ENCODE measurements around the gene GFOD2. TPM values are rescaled to one million over a fixed set of nuclear protein-coding genes. Genes with fewer than 3 reads are reported as not detected.

The GFOD2 gene
- total RNA-seq, 1 experiment from 2014 or later = 18.6 TPM

DNA sequence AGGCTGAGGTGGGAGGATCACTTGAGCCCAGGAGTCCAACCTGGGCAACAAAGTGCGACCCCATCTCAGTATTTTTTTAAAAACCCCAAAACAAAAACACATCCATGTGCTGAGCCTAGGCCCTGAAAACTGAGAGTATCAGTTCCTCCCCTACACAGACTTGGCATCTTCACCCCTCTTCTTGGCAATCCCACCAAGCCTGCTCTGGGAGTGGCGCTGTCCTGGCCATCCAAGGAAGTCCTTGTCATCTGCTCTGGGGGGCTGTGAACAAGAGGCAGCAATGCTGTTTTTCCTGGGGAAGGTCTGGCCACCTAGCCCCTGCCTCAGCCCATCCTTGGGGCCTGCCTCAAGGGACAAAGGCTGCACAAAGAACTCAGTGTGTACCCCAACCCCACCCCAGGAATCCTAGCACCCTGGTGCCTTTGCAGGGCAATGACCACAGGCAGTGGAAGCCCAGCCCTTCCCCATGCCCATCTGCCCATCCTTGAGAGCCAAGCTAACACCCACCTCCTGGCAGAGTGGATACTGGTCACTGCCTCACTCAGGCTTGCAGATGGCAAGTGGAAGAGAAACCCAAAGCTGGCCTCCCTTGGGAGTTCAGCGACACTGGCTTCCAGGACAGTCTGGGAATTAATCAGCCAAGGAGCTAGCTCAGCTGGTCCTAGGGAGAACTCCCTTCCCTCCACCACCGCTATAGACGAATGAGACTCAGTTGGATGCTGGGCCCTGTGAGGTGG, 14.8 kb upstream of the GFOD2 start:
- no peak for DNase-seq (ENCODE audit: low read depth)

DNA sequence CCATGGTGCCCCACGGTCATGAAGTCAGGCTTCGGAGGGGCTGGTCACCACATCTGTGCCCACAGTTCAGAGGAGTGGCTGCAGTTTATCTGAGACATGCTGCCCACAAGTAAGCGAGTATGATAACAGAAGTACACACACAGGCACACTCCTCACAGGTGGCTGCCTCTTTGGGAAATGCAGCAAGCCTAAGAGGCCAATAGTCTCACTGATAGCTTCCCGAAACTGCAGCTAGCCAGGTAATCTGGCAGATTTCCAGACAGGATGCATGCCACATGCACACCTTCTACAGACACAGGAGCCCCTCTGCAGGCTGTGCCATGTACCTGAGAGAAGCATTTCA, 12.6 kb upstream of the GFOD2 start:
- DNase-seq (ENCODE audit: low read depth) = no peak

- DNase-seq (ENCODE audit: low read depth) = no peak
These were observed 12.1 kb upstream of the GFOD2 start for GRCh38 chr16:67731071-67731752.

DNA sequence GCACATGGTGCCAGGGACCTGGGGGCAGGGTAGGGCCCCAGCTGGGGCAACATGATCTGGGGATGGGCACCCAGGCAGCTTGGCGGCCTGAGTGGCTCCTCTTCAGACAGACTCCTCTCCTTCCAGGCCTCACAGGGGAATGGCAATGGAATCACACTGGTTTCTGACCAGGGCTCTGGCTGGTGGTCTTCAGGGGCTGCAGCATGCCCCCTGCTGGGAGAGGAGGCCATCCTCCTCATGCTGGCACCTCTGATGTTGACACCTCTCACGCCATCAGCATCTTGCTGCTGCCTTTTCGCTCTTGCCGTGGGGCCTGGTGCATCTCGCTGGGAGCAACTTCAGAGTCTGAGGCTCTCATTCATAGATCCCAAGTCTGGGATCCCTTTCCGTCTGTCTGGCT, 11.2 kb upstream of the GFOD2 start:
- DNase-seq (ENCODE audit: low read depth) = no peak

GRCh38 chr16:67729636-67730248, 10.6 kb upstream of the GFOD2 start:
- DNase-seq (ENCODE audit: low read depth) = no peak

DNA sequence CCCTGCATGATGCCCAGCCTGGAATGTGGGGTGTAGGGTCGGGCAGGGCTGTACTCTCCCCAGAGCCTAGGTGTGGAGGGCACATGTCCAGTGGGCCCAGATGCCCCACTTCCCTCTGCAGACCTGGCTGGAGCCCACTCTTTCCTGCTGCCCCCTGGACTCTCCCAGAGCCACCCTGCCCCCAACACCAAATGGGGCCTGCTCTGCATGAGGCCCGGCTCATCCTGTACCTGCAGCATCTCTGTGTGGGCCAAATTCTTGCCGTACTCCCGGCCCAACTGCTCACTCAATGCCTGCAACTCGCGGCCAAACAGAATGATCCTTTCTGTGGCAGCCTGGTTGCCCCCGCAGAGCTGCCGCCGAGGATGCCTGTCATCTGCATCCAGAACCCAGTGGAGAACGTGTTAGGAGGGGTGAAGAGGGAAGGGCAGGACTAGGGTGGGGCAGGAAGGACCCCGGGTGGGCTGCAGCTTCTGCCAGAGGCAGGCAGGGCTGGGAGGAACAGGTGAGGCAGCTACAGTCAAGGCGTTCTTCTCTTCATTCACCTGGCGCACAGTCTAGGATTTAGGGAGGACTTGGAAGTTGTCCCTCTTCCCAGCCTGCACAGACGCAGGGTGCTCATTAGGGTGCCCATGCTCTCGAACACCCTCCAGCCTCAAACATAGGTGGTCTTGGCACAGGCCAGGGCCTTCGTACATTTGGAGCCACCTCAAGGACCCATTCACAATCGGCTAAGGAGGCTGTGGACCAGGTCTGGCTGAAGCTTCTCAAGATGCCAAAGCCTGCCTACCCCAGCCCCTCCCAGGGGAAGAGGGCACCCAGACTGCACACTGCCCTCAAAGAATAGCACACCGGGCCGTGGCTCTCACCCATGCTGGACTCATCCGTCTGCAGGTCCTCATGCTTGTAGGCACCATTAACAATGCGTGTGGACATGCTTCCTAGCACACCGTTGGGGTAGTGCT, 8.7 kb upstream of the GFOD2 start:
- DNase-seq (ENCODE audit: low read depth) = no peak

DNA sequence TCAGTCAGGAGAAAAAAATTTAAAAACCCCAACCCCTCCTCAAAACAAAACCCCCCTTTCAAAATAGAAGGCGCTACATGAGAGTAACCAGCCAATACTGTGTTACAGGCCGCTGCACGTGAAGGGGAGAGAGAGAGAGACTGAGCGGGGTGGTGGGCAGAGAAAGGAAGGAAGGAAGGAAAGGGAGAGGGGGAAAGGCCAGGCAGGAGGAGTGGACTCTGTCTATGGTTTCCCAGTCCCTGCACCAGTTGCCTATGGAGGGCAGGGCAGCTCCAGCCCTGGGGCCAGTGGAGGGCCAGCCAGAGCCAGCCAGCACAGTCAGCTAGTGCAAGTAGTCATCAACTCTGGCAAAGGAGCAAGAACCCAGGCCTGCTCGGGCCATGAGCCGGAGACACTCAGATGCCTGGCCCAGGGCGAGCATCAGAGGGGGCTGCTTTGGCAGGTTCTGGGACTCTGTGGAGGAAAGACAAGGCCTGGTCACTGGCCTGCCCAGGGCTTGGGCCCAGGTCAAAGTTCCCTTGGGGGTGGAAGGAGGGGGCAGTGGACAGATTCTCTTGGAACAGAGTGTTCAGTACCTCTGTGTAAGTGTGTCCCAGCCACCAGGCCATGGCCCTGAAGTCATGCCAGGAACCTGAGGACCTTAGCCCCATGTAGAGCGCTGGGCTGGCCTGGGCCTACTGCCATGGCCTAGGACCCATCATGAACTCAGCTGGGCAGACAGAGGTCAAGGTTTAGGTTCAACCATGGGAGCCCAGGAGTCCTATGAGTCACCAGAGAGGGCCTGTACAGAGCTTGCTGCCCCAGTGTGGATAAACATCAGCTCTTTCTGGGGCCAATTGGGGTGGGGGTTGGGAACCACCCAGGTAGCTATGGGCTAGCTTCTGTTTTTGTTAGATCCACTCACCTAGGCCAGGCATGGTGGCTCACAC, 7.3 kb upstream of the GFOD2 start:
- peak; percentile 40 for DNase-seq (ENCODE audit: low read depth)

DNA sequence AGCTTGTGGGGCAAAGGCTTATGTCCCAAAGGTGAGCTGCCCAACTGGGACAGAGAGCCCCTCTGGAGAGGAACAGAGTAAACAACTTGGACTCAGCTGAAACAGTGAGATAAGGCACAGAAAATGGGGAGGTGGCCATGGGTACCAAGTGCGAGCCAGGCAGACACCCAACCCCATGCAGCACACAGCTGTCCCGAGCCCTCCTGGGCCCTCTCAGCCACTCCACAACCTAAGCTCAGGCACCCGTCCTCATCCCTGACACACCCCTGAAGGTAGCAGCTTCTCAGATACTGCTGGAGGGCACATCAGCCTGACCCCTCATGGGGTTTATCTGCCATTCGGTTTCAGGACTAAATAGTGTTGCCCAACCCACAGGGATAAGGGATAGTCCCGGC, 4.8 kb upstream of the GFOD2 start:
- DNase-seq (ENCODE audit: low read depth) = no peak

GRCh38 chr16:67723151-67723910, 4.2 kb upstream of the GFOD2 start:
- peak; percentile 97 for DNase-seq (ENCODE audit: low read depth)

GRCh38 chr16:67720236-67720635, 1.1 kb upstream of the GFOD2 start:
- DNase-seq (ENCODE audit: low read depth) = no peak

GRCh38 chr16:67719778-67720144, 645 bp upstream of the GFOD2 start:
- DNase-seq (ENCODE audit: low read depth) = peak; percentile 63

DNA sequence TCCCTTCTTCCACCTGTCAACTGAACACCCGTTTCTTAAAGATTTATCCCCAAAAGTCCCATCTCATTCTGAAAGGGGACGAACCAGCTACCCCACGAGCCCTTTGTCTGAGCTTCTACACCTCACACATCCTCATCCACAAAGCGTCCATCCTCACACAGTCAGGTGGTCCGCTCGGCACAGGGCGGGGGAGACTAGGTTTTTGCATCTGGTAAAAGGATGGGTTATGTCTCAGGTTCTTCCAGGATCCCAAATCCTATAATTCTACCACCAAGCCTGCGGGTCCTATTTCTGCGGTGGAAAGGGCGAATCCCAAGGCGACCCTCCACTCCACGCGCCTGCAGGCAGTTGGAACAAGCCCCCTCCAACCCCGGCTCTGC, 458 bp downstream of the GFOD2 start:
- no peak for DNase-seq (ENCODE audit: low read depth)

- DNase-seq (ENCODE audit: low read depth) = no peak
These were observed 3.0 kb downstream of the GFOD2 start for GRCh38 chr16:67716097-67716496.

- no peak for DNase-seq (ENCODE audit: low read depth)
These were observed 4.6 kb downstream of the GFOD2 start for GRCh38 chr16:67714522-67714921.

- DNase-seq (ENCODE audit: low read depth) = no peak
These were observed 5.4 kb downstream of the GFOD2 start for GRCh38 chr16:67713647-67714273.

GRCh38 chr16:67710607-67711006, 8.5 kb downstream of the GFOD2 start:
- no peak for DNase-seq (ENCODE audit: low read depth)

GRCh38 chr16:67709050-67709449, 10.1 kb downstream of the GFOD2 start:
- DNase-seq (ENCODE audit: low read depth) = no peak

- DNase-seq (ENCODE audit: low read depth) = peak; percentile 27
These were observed 10.7 kb downstream of the GFOD2 start for GRCh38 chr16:67708368-67708771.

DNA sequence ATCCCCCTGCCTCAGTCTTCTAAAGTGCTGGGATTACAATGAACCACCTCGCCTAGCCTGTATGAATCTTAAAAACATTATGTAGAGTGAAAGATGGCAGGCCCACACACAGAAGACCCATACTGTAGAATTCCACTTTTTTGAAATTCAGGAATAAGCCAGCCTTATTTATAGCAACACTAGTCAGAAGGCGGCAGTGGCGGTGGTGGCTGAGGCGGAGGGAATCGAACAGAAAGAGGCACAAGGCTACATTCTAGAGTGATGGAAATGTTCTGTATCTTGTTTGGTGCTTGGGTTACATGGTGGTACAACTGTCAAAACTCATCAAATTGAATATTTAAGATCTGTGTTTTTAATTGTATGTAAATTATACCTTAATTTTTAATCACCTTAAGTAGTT, 11.3 kb downstream of the GFOD2 start:
- no peak for DNase-seq (ENCODE audit: low read depth)

DNA sequence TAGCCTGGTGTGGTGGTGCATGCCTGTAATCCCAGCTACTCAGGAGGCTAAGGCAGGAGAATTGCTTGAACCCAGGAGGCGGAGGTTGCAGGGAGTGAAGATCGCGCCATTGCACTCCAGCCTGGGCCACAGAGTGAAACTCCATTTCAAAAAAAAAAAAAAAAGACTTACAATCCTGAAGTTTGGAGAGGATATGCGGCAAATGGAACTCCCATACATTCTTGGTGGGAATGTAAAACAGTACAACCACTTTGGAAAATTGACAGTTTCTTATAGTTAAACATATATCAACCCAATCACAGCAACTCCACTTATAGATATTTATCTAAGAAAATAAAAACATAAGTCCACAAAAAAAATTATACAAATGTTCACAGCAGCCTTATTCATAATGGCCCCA, 11.9 kb downstream of the GFOD2 start:
- no peak for DNase-seq (ENCODE audit: low read depth)

Data from M059J (cell line).